ENCODE measurements around the gene FAM222A. TPM values are rescaled to one million over a fixed set of nuclear protein-coding genes. Genes with fewer than 3 reads are reported as not detected.
A peak's percentile ranks its signal among the peaks of the same experiment; 100 is the strongest.

Gene FAM222A
- total RNA-seq, 3 donors from 2014 or later, result 1.7 to 4.4 (median 3.5) TPM

GRCh38 chr12:109727039-109727723 is 13.6 kb downstream of the FAM222A start:
- Histone ChIP-seq H3K36me3 (ENCODE audit: low read depth) (no peaks in the 10 kb centered on the region), H3K9me3 (no peaks in the 10 kb centered on the region), H3K4me1 (ENCODE audit: low read depth) (no peaks in the 10 kb centered on the region), H3K4me3 (no peak overlapping the region)
- DNase-seq, result peak in 2 of 3 donors; percentile 17 to 25
- TF ChIP-seq, protein P1, sequence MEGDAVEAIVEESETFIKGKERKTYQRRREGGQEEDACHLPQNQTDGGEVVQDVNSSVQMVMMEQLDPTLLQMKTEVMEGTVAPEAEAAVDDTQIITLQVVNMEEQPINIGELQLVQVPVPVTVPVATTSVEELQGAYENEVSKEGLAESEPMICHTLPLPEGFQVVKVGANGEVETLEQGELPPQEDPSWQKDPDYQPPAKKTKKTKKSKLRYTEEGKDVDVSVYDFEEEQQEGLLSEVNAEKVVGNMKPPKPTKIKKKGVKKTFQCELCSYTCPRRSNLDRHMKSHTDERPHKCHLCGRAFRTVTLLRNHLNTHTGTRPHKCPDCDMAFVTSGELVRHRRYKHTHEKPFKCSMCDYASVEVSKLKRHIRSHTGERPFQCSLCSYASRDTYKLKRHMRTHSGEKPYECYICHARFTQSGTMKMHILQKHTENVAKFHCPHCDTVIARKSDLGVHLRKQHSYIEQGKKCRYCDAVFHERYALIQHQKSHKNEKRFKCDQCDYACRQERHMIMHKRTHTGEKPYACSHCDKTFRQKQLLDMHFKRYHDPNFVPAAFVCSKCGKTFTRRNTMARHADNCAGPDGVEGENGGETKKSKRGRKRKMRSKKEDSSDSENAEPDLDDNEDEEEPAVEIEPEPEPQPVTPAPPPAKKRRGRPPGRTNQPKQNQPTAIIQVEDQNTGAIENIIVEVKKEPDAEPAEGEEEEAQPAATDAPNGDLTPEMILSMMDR (IDR thresholded peaks at IDR 0.05), result no peak
- no peak for ATAC-seq
- intact Hi-C loops (cut with DNase I, micrococcal nuclease), result no loop called here

- H3K4me3 ChIP-seq, result no peak overlapping the region
- H3K36me3 ChIP-seq (ENCODE audit: low read depth), result no peaks in the 10 kb centered on the region
- DNase-seq (peak in 2 of 3 donors; percentile 13 to 21), ATAC-seq (no peak)
- TF ChIP-seq, protein P1 (IDR thresholded peaks at IDR 0.05), result no peak
- H3K9me3 ChIP-seq, result no peaks in the 10 kb centered on the region
- no peaks in the 10 kb centered on the region for H3K4me1 ChIP-seq (ENCODE audit: low read depth)
- intact Hi-C loops (cut with DNase I, micrococcal nuclease), result no loop called here
Measured at GRCh38 chr12:109727746-109728726, 14.4 kb downstream of the FAM222A start.

GRCh38 chr12:109728921-109729320 is 15.3 kb downstream of the FAM222A start:
- TF ChIP-seq, protein P1 (IDR thresholded peaks at IDR 0.05), result no peak
- intact Hi-C loops (cut with DNase I, micrococcal nuclease), result no loop called here
- Histone ChIP-seq H3K4me3 (no peak overlapping the region), H3K36me3 (ENCODE audit: low read depth) (no peaks in the 10 kb centered on the region), H3K4me1 (ENCODE audit: low read depth) (no peaks in the 10 kb centered on the region), H3K9me3 (no peaks in the 10 kb centered on the region)
- peak in 1 of 3 donors; percentile 4 for DNase-seq
- ATAC-seq, result no peak

GRCh38 chr12:109729371-109729781 is 15.8 kb downstream of the FAM222A start:
- no peak overlapping the region for H3K4me3 ChIP-seq
- intact Hi-C loops (cut with DNase I, micrococcal nuclease), result no loop called here
- DNase-seq (peak in 2 of 3 donors; percentile 4 to 34), ATAC-seq (no peak)
- no peaks in the 10 kb centered on the region for H3K36me3 ChIP-seq (ENCODE audit: low read depth)
- H3K9me3 ChIP-seq, result no peaks in the 10 kb centered on the region
- TF ChIP-seq, protein P1 (IDR thresholded peaks at IDR 0.05), result no peak
- no peaks in the 10 kb centered on the region for H3K4me1 ChIP-seq (ENCODE audit: low read depth)

DNA sequence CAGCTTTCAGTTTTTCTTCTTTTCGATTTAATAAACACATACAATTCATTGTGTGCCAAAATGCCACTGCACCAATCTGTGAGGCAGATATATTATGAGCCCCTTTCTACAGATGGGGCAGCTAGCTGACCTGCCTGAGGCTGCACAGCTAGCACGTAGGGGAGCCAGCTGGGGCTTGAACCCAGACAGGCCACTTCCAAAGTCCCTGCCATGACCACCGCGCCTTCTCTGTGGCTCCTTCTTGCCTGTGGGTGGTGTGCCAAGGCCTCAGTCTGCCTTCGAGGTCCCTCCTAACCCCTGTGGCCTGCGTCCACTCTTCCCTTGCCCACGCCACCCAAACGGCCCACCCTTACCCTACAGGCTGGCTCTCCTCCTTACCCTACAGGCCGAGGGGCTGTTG is 16.2 kb downstream of the FAM222A start:
- DNase-seq (peak in 2 of 3 donors; percentile 12 to 31), ATAC-seq (no peak)
- TF ChIP-seq, protein P1 (IDR thresholded peaks at IDR 0.05), result no peak
- Histone ChIP-seq H3K4me3 (no peak overlapping the region), H3K36me3 (ENCODE audit: low read depth) (no peaks in the 10 kb centered on the region), H3K4me1 (ENCODE audit: low read depth) (no peaks in the 10 kb centered on the region), H3K9me3 (no peaks in the 10 kb centered on the region)
- intact Hi-C loops (cut with DNase I, micrococcal nuclease), result no loop called here

Measured in mucosa of descending colon (tissue), 3 donors.